K562 (cell line): ENCODE measurements around the gene BAHD1. TPM values are rescaled to one million over a fixed set of nuclear protein-coding genes. Genes with fewer than 3 reads are reported as not detected.

Experiments used
- ATAC-seq: fragments of 200-7000 bp; cut with Tn5 transposase; 3 replicates; pipeline ENCODE4 v1.9.1; 2020; ENCODE audit warnings: moderate library complexity
- BruUV-seq: library from RNA; stranded (reverse); fragments of 400-500 nt; replicated peaks from 2 replicates; lab custom pipeline; 2021; lab: Mats Ljungman, UMichigan
- CTCF ChIA-PET: fragments of 300-600 bp; formaldehyde crosslinking; extraction: SDS; loops from one replicate; lab custom pipeline; 2021; ENCODE audit warnings: low intra/inter-chr PET ratio; lab: Yijun Ruan, JAX
- POLR2A ChIA-PET: fragments of 300-600, 350-650 bp; sonication (Branson Sonifier 250); formaldehyde crosslinking; extraction: SDS; loops from one replicate; lab custom pipeline; 2021; ENCODE audit warnings: antibody characterized with exemption, inconsistent platforms; lab: Yijun Ruan, JAX
- DNase-seq, 4 experiments: peaks; one replicate each; pipeline versions ENCODE4 v3.0.0 to v3.0.0-alpha.2; 2011 to 2018; ENCODE audit warnings: low spot score in 3 of 4, mixed read lengths in 3 of 4; ENCODE audit errors: extremely low read depth in 1 of 4
- FAIRE-seq: peaks from 2 replicates; lab custom pipeline; 2011; peaks lifted over from hg19 to GRCh38; lab: Jason Lieb, UNC
- H2AFZ ChIP-seq: 2 replicates; pipeline ENCODE4 v1.6.0; 2011; ENCODE audit warnings: low read depth, low read length, control low read depth, inconsistent platforms
- H3K27ac ChIP-seq: fragments of 200-600 bp; 3 replicates; pipeline ENCODE4 v1.8.0; 2011; ENCODE audit warnings: low read depth, mild to moderate bottlenecking, control low read depth, inconsistent platforms, low read length, moderate library complexity, mixed read lengths; ENCODE audit errors: extremely low read depth
- H3K27me3 ChIP-seq, 2 experiments: fragments of 300-600 bp in 1 of 2; 2 replicates in 1 of 2; 3 replicates in 1 of 2; pipeline versions ENCODE4 v1.6.0 to v1.8.0; 2011; ENCODE audit warnings: inconsistent platforms in 2 of 2, low read length in 2 of 2, mild to moderate bottlenecking in 1 of 2, mixed read lengths in 1 of 2, moderate library complexity in 1 of 2; ENCODE audit not compliant: control insufficient read depth in 2 of 2, insufficient read depth in 2 of 2
- H3K36me3 ChIP-seq: fragments of 300-600 bp; 3 replicates; pipeline ENCODE4 v1.8.0; 2011; ENCODE audit warnings: mild to moderate bottlenecking, low read length, inconsistent platforms; ENCODE audit not compliant: control insufficient read depth, insufficient read depth
- H3K4me1 ChIP-seq, 2 experiments: fragments of 200-600 bp in 1 of 2; replicated peaks in 1 of 2; 2 replicates in 1 of 2; 3 replicates in 1 of 2; pipeline versions ENCODE4 v1.5.1 to v1.8.0; 2011; ENCODE audit warnings: inconsistent platforms in 2 of 2, low read length in 2 of 2, mild to moderate bottlenecking in 1 of 2, mixed read lengths in 1 of 2, moderate library complexity in 1 of 2; ENCODE audit not compliant: control insufficient read depth in 2 of 2, insufficient read depth in 2 of 2
- H3K4me2 ChIP-seq: 2 replicates; pipeline ENCODE4 v1.6.1; 2011; ENCODE audit warnings: low read length, control low read depth, inconsistent platforms, mixed read lengths; ENCODE audit not compliant: insufficient read depth
- H3K4me3 ChIP-seq: fragments of 200-600 bp; sonication (generic), shearing (Covaris generic); 2 replicates; pipeline ENCODE4 v1.5.1; 2016; ENCODE audit warnings: control low read depth, inconsistent platforms
- H3K79me2 ChIP-seq: fragments of 200-600 bp; 3 replicates; pipeline ENCODE4 v1.8.0; 2011; ENCODE audit warnings: low read length, inconsistent platforms; ENCODE audit not compliant: control insufficient read depth, insufficient read depth
- H3K9ac ChIP-seq, 2 experiments: 2 replicates each; pipeline versions ENCODE4 v1.6.0 to v1.6.1; 2011; ENCODE audit warnings: low read depth in 2 of 2, low read length in 2 of 2, control low read depth in 1 of 2, inconsistent platforms in 1 of 2, mild to moderate bottlenecking in 1 of 2, mixed read lengths in 1 of 2; ENCODE audit not compliant: insufficient read depth in 1 of 2
- H3K9me1 ChIP-seq: one replicate; pipeline ENCODE4 v1.6.0; 2011; ENCODE audit warnings: inconsistent platforms, mild to moderate bottlenecking, low read length, moderate library complexity; ENCODE audit not compliant: control insufficient read depth, insufficient read depth
- H3K9me3 ChIP-seq: replicated peaks from 2 replicates; pipeline ENCODE4 v1.5.1; 2011; ENCODE audit warnings: low read depth, low read length, inconsistent platforms; ENCODE audit not compliant: control insufficient read depth, insufficient read depth
- H4K20me1 ChIP-seq: replicated peaks from 2 replicates; pipeline ENCODE4 v1.6.1; 2011; ENCODE audit warnings: low read length, inconsistent platforms, mixed read lengths; ENCODE audit not compliant: control insufficient read depth, insufficient read depth
- ATF1 ChIP-seq, 2 experiments: fragments of 450-650 bp in 1 of 2; IDR thresholded peaks; 2 replicates each; pipeline ENCODE4 v1.6.1; 2016; ENCODE audit warnings: missing compliant biosample characterization in 1 of 2, missing genetic modification characterization in 1 of 2
- ATF3 ChIP-seq, 2 experiments: fragments of 450-650 bp in 1 of 2; sonication (generic) in 1 of 2; formaldehyde crosslinking in 1 of 2; IDR thresholded peaks in 1 of 2; conservative IDR thresholded peaks in 1 of 2; 2 replicates each; pipeline versions ENCODE4 v1.6.1 to v1.8.1; 2016 to 2023; ENCODE audit warnings: mild to moderate bottlenecking in 2 of 2, moderate library complexity in 2 of 2, inconsistent platforms in 1 of 2, missing genetic modification reagents in 1 of 2
- BACH1 ChIP-seq: fragments of 200-800 bp; sonication (Bioruptor generic); IDR thresholded peaks from 2 replicates; pipeline ENCODE4 v1.6.1; 2016; ENCODE audit warnings: missing genetic modification characterization, missing compliant biosample characterization
- CBFB ChIP-seq: sonication (generic); formaldehyde crosslinking; IDR thresholded peaks from 2 replicates; pipeline ENCODE4 v1.4.0; 2020; ENCODE audit warnings: mild to moderate bottlenecking, missing genetic modification reagents
- CBX8 ChIP-seq: fragments of 200-600 bp; sonication (generic); IDR thresholded peaks from 2 replicates; pipeline ENCODE4 v1.6.1; 2012; ENCODE audit warnings: borderline replicate concordance, mixed run types, low read depth, mild to moderate bottlenecking, moderate library complexity, mixed read lengths, low read length, control low read depth, inconsistent platforms; ENCODE audit not compliant: poor library complexity, severe bottlenecking; ENCODE audit errors: extremely low read depth
- FOSL1 ChIP-seq: fragments of 200-800 bp; sonication (Bioruptor generic); conservative IDR thresholded peaks from 2 replicates; pipeline ENCODE4 v1.6.1; 2016; ENCODE audit warnings: missing genetic modification characterization, missing compliant biosample characterization
- FOXJ2 ChIP-seq: fragments of 200-800 bp; sonication (Bioruptor generic); IDR thresholded peaks from 2 replicates; pipeline ENCODE4 v1.6.1; 2016; ENCODE audit warnings: missing genetic modification characterization, missing compliant biosample characterization
- ZBTB17 ChIP-seq: fragments of 450-650 bp; formaldehyde crosslinking; IDR thresholded peaks from 2 replicates; pipeline ENCODE4 v1.4.0; 2020; ENCODE audit warnings: mild to moderate bottlenecking
- ZBTB49 ChIP-seq: sonication (generic); formaldehyde crosslinking; IDR thresholded peaks from 2 replicates; pipeline ENCODE4 v1.8.0; 2022; ENCODE audit warnings: missing genetic modification reagents, mild to moderate bottlenecking, borderline replicate concordance
- ZNF174 ChIP-seq: fragments of 250-450 bp; sonication (Bioruptor Pico); IDR thresholded peaks from 2 replicates; pipeline ENCODE4 v1.4.0; 2020; ENCODE audit warnings: mild to moderate bottlenecking
- ZNF274 ChIP-seq: IDR thresholded peaks from 2 replicates; pipeline ENCODE4 v1.6.1; 2011; ENCODE audit warnings: low read depth, mild to moderate bottlenecking, low read length, moderate library complexity, borderline replicate concordance
- ZNF764 ChIP-seq: fragments of 250-450 bp; sonication (Bioruptor Pico); IDR thresholded peaks from 2 replicates; pipeline ENCODE4 v1.4.0; 2020; ENCODE audit warnings: low read depth, mild to moderate bottlenecking, moderate library complexity
- in situ Hi-C: fragments of 300-500 bp; cut with MboI; formaldehyde crosslinking; loops from 4 replicates; pipeline ENCODE4 v1.15.0; 2018; ENCODE audit warnings: inconsistent platforms, mixed read lengths
- intact Hi-C: fragments of 100-400 bp; cut with micrococcal nuclease; formaldehyde crosslinking; loops from 2 replicates; pipeline ENCODE4 v1.14.2; 2022
- polyA plus RNA-seq, 8 experiments: library from polyadenylated mRNA; depleted of rRNA in 4 of 8; stranded (reverse) in 5 of 8; unstranded in 3 of 8; fragments of >200 nt; fragmentation: Nextera tagmentation in 2 of 8; fragmentation: Illumina TruSeq in 1 of 8; extraction: Ambion mirVana in 2 of 8; extraction: Trizol in 1 of 8; gene quantifications; 2 replicates each; pipeline versions ENCODE4 v1.2.1 to v1.2.3, GENCODE V29; 2011 to 2014; ENCODE audit warnings: inconsistent platforms in 1 of 8, missing spikeins in 1 of 8
- total RNA-seq, 7 experiments: library from RNA; depleted of rRNA in 6 of 7; stranded (reverse); fragments of >200 nt in 6 of 7; fragmentation: Illumina TruSeq in 2 of 7; extraction: Trizol in 2 of 7; gene quantifications; 2 replicates each; pipeline versions ENCODE4 v1.2.1 to v1.2.3, GENCODE V29; 2011 to 2021; ENCODE audit warnings: low replicate concordance in 1 of 7

Gene BAHD1
- total and polyA plus RNA-seq, 9 of the 15 experiments (the other 6 are each of a cell fraction or from before 2014, with no cell fraction given) = 0.55 to 38.5 (median 11.5) TPM

DNA sequence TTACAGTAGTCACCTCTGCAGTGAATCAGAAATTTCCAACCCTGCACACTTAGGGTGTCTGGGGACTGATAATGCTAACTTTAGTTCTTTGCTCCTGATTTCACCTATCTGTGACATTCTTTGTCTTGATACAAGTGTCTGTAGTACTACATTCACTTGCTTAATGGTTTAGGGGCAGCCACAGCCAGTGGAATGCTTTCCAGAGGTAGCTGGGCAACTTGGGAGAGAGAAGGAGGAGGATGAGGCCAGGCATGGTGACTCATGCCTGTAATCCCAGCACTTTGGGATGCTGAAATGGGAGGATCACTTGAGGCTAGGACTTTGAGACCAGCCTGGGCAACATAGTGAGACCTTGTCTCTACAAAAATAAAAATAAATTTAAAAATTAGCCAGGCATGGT is 8.5 kb downstream of the BAHD1 start:
- POLR2A ChIA-PET = interaction anchor here (0.6 to 9.5 kb wide), 6 partner anchors 7 to 398 kb away, joined by 3 to 89 read pairs (median 4); partner anchors contain the start of genes BAHD1 and CHST14
- peaks cover 92% of the 10 kb centered on the region for H3K79me2 ChIP-seq
- peaks cover 12% of the 10 kb centered on the region for H3K9me1 ChIP-seq
- peaks cover 21% of the 10 kb centered on the region; the same call in 2 of the 3 replicates for H3K36me3 ChIP-seq
- H3K27me3 ChIP-seq = no peaks in the 10 kb centered on the region
- BruUV-seq = no TSS peak
- intact Hi-C loops (no loop called here), in situ Hi-C loops (no loop called here)
- H3K9ac ChIP-seq = no peak overlapping the region
- no peak for DNase-seq
- no peaks in the 10 kb centered on the region for H3K9me3 ChIP-seq
- no peak for ATAC-seq
- H3K4me3 ChIP-seq = no peak overlapping the region
- no peak overlapping the region for H3K4me2 ChIP-seq
- CTCF ChIA-PET = interaction anchor here (0.7 kb wide), 1 partner anchor 87 kb away, joined by 3 read pairs; no protein-coding TSS in a partner anchor
- peaks cover 21 to 30% of the 10 kb centered on the region in 2 experiments for H3K4me1 ChIP-seq
- no peak overlapping the region for H2AFZ ChIP-seq
- peaks cover 49% of the 10 kb centered on the region for H4K20me1 ChIP-seq
- no peak for FAIRE-seq
- no peak overlapping the region for H3K27ac ChIP-seq
- TF ChIP-seq CBFB (no peak), ATF1 (CRISPR knock-in tag; IDR thresholded peaks at IDR 0.05) (no peak), ATF1 (tag; IDR thresholded peaks at IDR 0.05) (no peak), ZBTB17 (CRISPR knock-in tag) (no peak), BACH1 (tag) (no peak), ZNF174 (CRISPR knock-in tag) (no peak), ZNF764 (CRISPR knock-in tag) (no peak), FOSL1 (tag) (0 out of 2 replicates have a peak, but pooled peaks have one; percentile 32), FOXJ2 (tag) (no peak), ZBTB49 (no peak), ATF3 (IDR thresholded peaks at IDR 0.05) (peak; percentile 39; the same call in 1 of the 2 replicates), ATF3 (CRISPR knock-in tag; conservative IDR thresholded peaks at IDR 0.05) (no peak), ZNF274 (no peak), CBX8 (no peak)
- TF ChIP-seq, all 486 proteins: peak for 2
